Germinal center (tissue), 1 donor: ENCODE data around the gene KAT6B.

Experiments
- DNase-seq: peaks from one replicate; pipeline ENCODE4 v3.0.0; 2012; ENCODE audit warnings: mixed read lengths, low spot score

The KAT6B gene

GRCh38 chr10:75018251-75018650, 191.9 kb downstream of the KAT6B start:
- DNase-seq = no peak

- DNase-seq = no peak
These were observed 192.4 kb downstream of the KAT6B start for GRCh38 chr10:75018686-75019307.

DNA sequence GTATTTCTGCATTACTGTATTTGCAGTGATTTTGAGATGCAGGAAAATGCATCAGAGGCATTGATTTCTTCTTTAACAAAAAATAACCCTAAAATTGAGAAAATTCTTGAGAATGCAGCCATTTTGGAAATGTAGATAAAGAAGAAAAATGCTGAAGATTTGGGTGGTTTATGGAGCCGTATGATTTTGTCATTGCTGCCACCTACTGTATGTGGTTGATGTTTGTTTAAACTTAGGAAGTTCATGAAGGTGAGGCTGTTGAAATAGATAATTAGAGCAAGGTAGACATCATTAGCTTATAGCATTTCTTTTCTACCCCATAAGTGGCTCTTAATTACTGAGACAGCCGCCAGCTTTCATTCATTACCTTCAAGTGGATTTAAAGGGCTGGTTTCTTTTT, 193.0 kb downstream of the KAT6B start:
- DNase-seq = no peak

DNA sequence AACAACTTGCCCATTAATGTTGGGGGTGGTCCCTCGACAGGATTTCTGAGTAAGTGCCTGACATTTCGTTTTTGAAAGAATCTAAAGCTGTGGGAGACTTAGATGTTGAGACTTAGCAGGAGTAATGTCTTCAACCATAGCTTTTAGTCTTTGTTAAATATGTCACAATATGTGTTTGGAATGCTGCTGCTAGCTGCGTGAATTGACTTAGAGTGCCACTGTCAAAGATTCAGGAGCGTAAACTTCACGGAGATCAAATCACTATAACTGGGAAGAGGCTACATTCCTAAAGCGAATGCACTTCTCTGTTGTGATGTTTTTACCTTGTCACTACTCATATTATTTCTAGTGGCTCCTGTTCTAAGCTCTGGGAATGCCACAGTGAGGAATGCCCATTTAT, 193.8 kb downstream of the KAT6B start:
- DNase-seq = no peak

- DNase-seq = no peak
These were observed 195.2 kb downstream of the KAT6B start for GRCh38 chr10:75021379-75022249.

DNA sequence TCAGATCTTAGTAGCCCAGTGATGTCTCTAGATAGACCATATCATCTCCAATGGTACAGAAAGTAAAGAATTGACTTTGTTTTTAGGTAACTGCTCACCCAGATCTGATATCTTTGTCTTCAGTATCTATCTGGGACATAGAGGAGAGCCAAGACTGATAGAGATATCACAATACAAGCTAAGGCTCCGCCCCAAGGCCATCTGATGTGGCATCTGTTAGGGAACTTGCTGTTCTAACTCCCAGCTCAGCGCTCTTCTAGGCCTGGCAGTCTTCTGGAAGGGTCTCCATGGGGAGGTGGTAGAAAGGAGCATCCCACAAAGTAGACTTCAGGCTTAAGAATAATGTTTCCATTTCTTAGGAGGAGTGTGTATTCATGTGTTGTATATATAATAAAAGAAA, 196.7 kb downstream of the KAT6B start:
- DNase-seq = no peak

DNA sequence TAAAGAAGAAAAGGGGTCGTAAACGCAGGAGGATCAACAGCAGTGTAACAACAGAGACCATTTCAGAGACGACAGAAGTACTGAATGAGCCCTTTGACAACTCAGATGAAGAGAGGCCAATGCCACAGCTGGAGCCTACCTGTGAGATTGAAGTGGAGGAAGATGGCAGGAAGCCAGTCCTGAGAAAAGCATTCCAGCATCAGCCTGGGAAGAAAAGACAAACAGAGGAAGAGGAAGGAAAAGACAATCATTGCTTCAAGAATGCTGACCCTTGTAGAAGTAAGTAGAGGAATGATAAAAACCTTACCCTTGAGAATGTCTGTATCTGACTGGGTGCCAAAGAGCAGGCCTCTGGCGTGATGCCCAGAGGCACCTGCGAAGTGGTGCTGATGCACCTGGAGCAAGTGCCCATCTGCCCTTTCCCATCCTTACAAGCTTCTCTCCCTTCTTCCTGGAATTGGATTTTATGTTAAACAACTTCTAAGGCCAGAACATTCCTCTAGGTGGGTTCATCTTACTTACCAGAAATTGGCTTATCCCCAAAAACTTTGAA, 198.6 kb downstream of the KAT6B start:
- DNase-seq = no peak

DNA sequence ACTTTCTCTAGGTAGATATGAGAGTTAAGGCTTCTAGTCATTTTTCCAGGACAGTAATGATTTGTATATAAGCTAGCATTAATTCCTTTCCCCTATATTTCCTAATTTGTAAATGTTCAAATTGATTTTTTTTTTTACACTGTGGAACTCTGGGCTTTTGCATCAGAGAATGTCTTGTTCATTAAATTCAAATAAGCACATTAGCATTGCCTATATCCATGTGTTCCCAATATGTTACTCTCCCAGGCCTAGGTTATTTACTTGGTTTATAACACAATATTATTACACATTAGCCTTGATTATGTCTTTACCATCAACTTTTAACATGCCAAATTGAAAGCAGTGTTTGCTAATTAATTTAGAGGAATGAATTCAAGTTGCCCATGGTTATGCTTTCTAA, 201.6 kb downstream of the KAT6B start:
- no peak for DNase-seq

DNA sequence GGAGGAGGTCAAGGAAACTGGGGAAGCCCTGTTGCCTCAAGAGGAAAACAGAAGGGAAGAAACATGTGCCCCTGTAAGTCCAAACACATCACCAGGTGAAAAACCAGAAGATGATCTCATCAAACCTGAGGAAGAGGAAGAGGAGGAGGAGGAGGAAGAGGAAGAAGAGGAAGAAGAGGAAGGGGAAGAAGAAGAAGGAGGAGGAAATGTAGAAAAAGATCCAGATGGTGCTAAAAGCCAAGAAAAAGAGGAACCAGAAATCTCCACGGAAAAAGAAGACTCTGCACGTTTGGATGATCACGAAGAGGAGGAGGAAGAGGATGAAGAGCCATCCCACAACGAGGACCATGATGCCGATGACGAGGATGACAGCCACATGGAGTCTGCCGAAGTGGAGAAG, 202.3 kb downstream of the KAT6B start:
- DNase-seq = no peak

- DNase-seq = no peak
These were observed 203.0 kb downstream of the KAT6B start for GRCh38 chr10:75029420-75029819.

DNA sequence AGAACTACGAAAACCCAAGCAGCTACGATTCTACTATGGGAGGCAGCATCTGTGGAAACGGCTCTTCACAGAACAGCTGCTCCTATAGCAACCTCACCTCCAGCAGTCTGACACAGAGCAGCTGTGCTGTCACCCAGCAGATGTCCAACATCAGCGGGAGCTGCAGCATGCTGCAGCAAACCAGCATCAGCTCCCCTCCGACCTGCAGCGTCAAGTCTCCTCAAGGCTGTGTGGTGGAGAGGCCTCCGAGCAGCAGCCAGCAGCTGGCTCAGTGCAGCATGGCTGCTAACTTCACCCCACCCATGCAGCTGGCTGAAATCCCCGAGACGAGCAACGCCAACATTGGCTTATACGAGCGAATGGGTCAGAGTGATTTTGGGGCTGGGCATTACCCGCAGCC, 203.5 kb downstream of the KAT6B start:
- DNase-seq = no peak

GRCh38 chr10:75030371-75030770, 204.0 kb downstream of the KAT6B start:
- DNase-seq = no peak

GRCh38 chr10:75032119-75032518, 205.7 kb downstream of the KAT6B start:
- DNase-seq = no peak

DNA sequence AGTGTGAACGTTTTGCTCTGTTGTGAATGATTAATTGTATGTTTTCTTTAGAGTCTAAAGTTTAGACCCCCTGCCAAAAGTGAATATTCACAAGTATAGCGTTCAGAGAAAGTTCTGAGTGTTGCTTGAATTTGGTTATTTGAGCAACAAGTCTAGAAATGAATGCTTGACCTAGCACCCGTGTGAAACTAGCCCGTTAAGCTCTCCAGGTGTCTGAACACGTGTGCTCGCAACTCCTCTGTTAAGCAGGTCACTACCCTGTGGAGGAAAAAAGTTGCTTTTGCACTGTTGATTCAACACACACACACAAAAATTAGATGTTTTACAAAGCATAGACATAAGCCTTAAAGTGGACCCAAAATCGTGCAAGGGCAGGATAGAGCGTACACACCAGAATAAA, 206.4 kb downstream of the KAT6B start:
- DNase-seq = no peak

DNA sequence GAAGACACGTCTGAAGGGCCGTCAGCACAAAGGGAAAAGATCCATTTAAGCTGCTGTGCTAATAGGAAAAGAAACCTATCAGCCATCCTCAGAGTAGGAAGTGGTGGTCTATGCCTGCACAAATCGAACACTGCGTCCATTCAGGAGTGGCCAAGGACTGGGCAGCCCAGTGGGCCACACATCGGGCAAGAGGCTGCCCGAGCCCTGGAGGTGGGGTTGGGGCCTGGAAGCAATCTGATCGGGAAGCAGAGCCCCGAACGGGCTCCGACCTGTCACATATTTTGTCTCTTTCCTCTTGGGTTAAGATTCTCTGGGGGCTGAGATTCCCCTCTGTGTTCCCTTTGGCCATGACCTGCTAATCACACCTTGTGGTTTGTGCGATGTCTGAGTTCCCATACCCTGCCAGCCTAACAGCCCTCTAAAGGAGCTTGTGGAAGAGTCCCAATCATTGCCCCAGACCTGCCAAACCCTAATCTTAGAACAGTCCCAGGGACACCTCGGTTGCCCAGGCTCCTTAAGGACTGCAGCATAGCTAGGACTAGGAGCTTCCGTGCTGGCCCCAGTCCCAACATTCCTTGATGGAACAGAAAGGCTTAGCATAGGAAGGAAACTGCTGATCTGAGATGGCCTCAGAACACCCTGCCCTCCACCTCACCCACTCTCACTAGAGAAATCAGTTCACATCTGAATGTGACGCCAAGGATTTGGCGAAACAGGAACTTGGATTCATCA, 207.2 kb downstream of the KAT6B start:
- DNase-seq = no peak

DNA sequence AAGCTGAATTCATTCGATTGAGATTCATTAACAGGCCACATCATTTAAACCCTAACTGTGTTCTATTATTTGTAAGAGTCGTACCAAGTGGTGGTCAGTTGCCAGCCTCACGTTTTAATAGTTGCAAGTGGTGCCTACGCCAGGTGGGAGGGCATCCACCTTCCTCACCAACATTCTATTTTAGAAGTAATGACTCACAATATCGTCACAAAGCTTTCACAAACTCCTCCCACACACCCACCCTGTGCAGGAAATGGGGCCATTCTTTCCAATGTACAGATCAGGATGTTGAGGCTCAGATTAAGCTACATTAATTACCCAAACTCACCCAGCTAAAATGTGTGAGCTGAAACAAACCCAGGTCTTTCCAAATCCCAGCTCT, 207.7 kb downstream of the KAT6B start:
- DNase-seq = no peak

DNA sequence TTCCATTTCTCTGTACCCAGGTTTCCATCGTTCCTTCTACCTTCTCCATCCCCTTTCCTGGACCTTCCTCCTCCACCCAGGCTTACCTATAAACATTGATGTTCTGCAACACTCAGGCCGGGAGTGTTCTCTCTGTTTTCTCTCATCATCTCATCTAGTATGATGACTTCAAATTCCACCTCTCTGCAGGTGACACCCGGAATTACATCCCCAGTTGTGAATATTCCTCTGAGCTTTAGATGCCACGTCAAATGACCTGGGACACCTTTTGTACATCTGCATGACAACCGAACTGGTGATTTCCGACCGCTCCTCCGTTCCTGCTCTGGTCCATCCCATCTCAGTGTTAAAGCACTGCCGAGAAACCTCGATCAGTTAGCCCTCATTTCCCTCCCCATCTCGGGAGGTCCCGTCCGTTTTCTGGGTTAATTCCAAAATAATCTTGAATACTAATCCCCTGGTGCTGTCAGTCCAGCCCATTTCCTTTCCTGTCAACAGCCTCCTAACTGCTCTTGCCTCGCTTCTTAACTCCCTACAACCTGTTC, 208.4 kb downstream of the KAT6B start:
- DNase-seq = no peak

GRCh38 chr10:75035975-75036708, 209.7 kb downstream of the KAT6B start:
- no peak for DNase-seq

- DNase-seq = no peak
These were observed 211.1 kb downstream of the KAT6B start for GRCh38 chr10:75037171-75038153.

DNA sequence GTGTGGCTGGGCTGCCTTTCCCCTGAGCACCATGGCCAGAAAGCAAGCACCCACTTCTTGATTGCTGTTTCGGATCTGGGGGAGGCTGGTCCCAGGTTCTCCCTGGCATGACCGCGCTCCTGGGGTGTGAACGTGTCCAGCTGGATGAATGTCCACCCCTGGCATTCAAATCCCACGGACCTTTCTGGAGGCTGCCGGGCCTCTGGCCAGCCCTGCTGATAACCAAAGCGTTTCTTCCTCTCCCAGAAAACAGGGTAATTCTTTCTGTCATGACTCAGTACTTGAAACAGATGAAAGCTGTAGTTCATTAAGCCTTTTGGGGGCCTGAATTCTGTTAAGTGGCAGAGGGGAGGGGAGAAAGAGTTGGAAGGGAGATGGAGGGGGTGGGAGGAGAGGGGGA, 211.9 kb downstream of the KAT6B start:
- DNase-seq = no peak

GRCh38 chr10:75040576-75040975, 214.2 kb downstream of the KAT6B start:
- no peak for DNase-seq
